Colonic mucosa (tissue), 4 donors: ENCODE data around the gene SYCN. TPM values are rescaled to one million over a fixed set of nuclear protein-coding genes. Genes with fewer than 3 reads are reported as not detected.
A peak's percentile ranks its signal among the peaks of the same experiment; 100 is the strongest.

Source experiments
- DNase-seq: peaks from one replicate; pipeline ENCODE4 v3.0.0-alpha.2; 2020
- H3K27ac ChIP-seq: fragments of 200-600 bp; one replicate; pipeline ENCODE4 v1.8.0; 2021
- H3K27me3 ChIP-seq: fragments of 200-600 bp; one replicate; pipeline ENCODE4 v1.8.0; 2021
- H3K36me3 ChIP-seq: fragments of 200-600 bp; one replicate; pipeline ENCODE4 v1.8.0; 2021
- H3K4me1 ChIP-seq: fragments of 200-600 bp; one replicate; pipeline ENCODE4 v1.8.0; 2021; ENCODE audit warnings: mild to moderate bottlenecking
- H3K4me3 ChIP-seq: fragments of 200-600 bp; one replicate; pipeline ENCODE4 v1.8.0; 2021
- H3K9ac ChIP-seq, 2 donors: one replicate each; pipeline ENCODE4 v1.7.0; 2013; ENCODE audit warnings: control low read depth in 2 of 2, low read depth in 2 of 2, low read length in 2 of 2
- H3K9me3 ChIP-seq: fragments of 200-600 bp; one replicate; pipeline ENCODE4 v1.8.0; 2021
- CTCF ChIP-seq: fragments of 200-600 bp; IDR thresholded peaks from one replicate; pipeline ENCODE4 v1.8.0; 2022; ENCODE audit warnings: antibody characterized with exemption, mild to moderate bottlenecking
- intact Hi-C: fragments of 100-400 bp; cut with DNase I; formaldehyde crosslinking; loops from one replicate; pipeline ENCODE4 v1.14.1; 2022
- total RNA-seq, 2 donors: library from RNA; stranded (reverse); fragmentation: NEBNext Ultra II Directional in 1 of 2; extraction: Animal tissue kit (Norgen Biotek cat#: 25700) in 1 of 2; gene quantifications; one replicate each; pipeline ENCODE4 v1.2.1, GENCODE V29; 2021
- donor health status: healthy.
- donor health status: DM: no; HTN: no; CAD: no.
- donor health status: DM: no; HTN: no; CAD: no.

Gene SYCN
- total RNA-seq, 2 donors from 2014 or later: 2.1 TPM; not detected in 1

GRCh38 chr19:39154629-39155100, 49.4 kb downstream of the SYCN start:
- Histone ChIP-seq H3K27me3 (no peaks in the 10 kb centered on the region), H3K4me1 (peaks cover 27% of the 10 kb centered on the region), H3K9ac (no peak overlapping the region), H3K9me3 (no peaks in the 10 kb centered on the region), H3K27ac (no peak overlapping the region), H3K4me3 (no peak overlapping the region), H3K36me3 (no peaks in the 10 kb centered on the region)
- intact Hi-C loops: no loop called here
- TF ChIP-seq CTCF: no peak
- DNase-seq: peak; percentile 78

- intact Hi-C loops: no loop called here
- Histone ChIP-seq H3K4me1 (peaks cover 27% of the 10 kb centered on the region), H3K27me3 (no peaks in the 10 kb centered on the region)
Observed at GRCh38 chr19:39154100-39154628, 49.9 kb downstream of the SYCN start.

More at GRCh38 chr19:39154100-39154628, 49.9 kb downstream of the SYCN start:
- no peak for DNase-seq
- no peaks in the 10 kb centered on the region for H3K9me3 ChIP-seq
- H3K27ac ChIP-seq: no peak overlapping the region
- H3K4me3 ChIP-seq: no peak overlapping the region
- no peaks in the 10 kb centered on the region for H3K36me3 ChIP-seq
- no peak for TF ChIP-seq CTCF
- H3K9ac ChIP-seq: no peak overlapping the region

Other genes starting within 250 kb of the SYCN start
- gene FBXO17, start 228.5 kb downstream of the SYCN start, total RNA-seq: 1 to 10 TPM; 1.7 to 1.9 TPM
- gene FBXO27, start 171.7 kb downstream of the SYCN start, total RNA-seq: 1 to 10 TPM; 1.1 to 2.4 TPM
- gene ACP7, start 119.9 kb downstream of the SYCN start, total RNA-seq: not detected
- 100 to 1,000 TPM in 1 of 2 donors, 10 to 100 TPM in 1; 85.5 to 127 TPM for gene PAK4, start 78.5 kb downstream of the SYCN start, total RNA-seq
- not detected for gene NCCRP1, start 7.3 kb downstream of the SYCN start, total RNA-seq
- gene IFNL3, start 40.7 kb upstream of the SYCN start, total RNA-seq: not detected
- gene IFNL4, start 44.6 kb upstream of the SYCN start, total RNA-seq: not detected
- gene IFNL2, start 64.1 kb upstream of the SYCN start, total RNA-seq: not detected
- not detected for gene IFNL1, start 92.1 kb upstream of the SYCN start, total RNA-seq
- gene LRFN1, start 116.6 kb upstream of the SYCN start, total RNA-seq: under 1 TPM; 0.25 to 0.29 TPM
- 10 to 100 TPM in 1 of 2 donors, 1 to 10 TPM in 1; 8.7 to 12.7 TPM for gene GMFG, start 131.8 kb upstream of the SYCN start, total RNA-seq
- 10 to 100 TPM; 63.9 to 73.7 TPM for gene SAMD4B, start 138.2 kb upstream of the SYCN start, total RNA-seq
- gene PAF1, start 186.8 kb upstream of the SYCN start, total RNA-seq: 10 to 100 TPM; 31.9 to 41.6 TPM
- 10 to 100 TPM; 22.8 to 37.5 TPM for gene MED29, start 187.1 kb upstream of the SYCN start, total RNA-seq
- gene ZFP36, start 202.6 kb upstream of the SYCN start, total RNA-seq: 100 to 1,000 TPM; 120 to 121 TPM
- 10 to 100 TPM in 1 of 2 donors, 1 to 10 TPM in 1; 8.0 to 10.4 TPM for gene PLEKHG2, start 208.4 kb upstream of the SYCN start, total RNA-seq
- 1,000 to 10,000 TPM; 1,698 to 1,720 TPM for gene RPS16, start 231.7 kb upstream of the SYCN start, total RNA-seq
- gene SUPT5H, start 241.3 kb upstream of the SYCN start, total RNA-seq: 100 to 1,000 TPM in 1 of 2 donors, 10 to 100 TPM in 1; 76.6 to 123 TPM